HepG2 (cell line): ENCODE results near the gene PIKFYVE. TPM values are rescaled to one million over a fixed set of nuclear protein-coding genes. Genes with fewer than 3 reads are reported as not detected.
A peak's percentile ranks its signal among the peaks of the same experiment; 100 is the strongest.

ENCODE experiments used
- ATF7-NPFF ChIP-seq: sonication (generic); formaldehyde crosslinking; IDR thresholded peaks from 2 replicates; pipeline ENCODE4 v1.8.1; 2023; ENCODE audit warnings: mild to moderate bottlenecking, low read depth, missing genetic modification reagents, moderate library complexity
- CBX1 ChIP-seq: IDR thresholded peaks from one replicate; pipeline ENCODE4 v1.6.1; 2016; ENCODE audit warnings: antibody characterized with exemption, low read depth
- CHD4 ChIP-seq: fragments of 200-600 bp; sonication (generic); IDR thresholded peaks from 2 replicates; pipeline ENCODE4 v1.7.0; 2017; ENCODE audit warnings: mild to moderate bottlenecking, low read length, borderline replicate concordance
- DR1 ChIP-seq: sonication (generic); formaldehyde crosslinking; IDR thresholded peaks from 2 replicates; pipeline ENCODE4 v1.8.0; 2021; ENCODE audit warnings: mild to moderate bottlenecking, missing genetic modification reagents, inconsistent platforms
- FIP1L1 ChIP-seq: fragments of 200-400 bp; formaldehyde crosslinking; IDR thresholded peaks from 2 replicates; pipeline ENCODE4 v1.6.1; 2018; ENCODE audit warnings: low read depth, mild to moderate bottlenecking, low read length, moderate library complexity, borderline replicate concordance; ENCODE audit not compliant: insufficient read depth
- HDAC6 ChIP-seq: fragments of 200-600 bp; sonication (generic); IDR thresholded peaks from 2 replicates; pipeline ENCODE4 v1.7.0; 2017; ENCODE audit warnings: mild to moderate bottlenecking, antibody characterized with exemption, low read length, low read depth
- HES4 ChIP-seq: sonication (generic); formaldehyde crosslinking; IDR thresholded peaks from 2 replicates; pipeline ENCODE4 v1.9.0; 2021; ENCODE audit warnings: mild to moderate bottlenecking, missing genetic modification reagents, borderline replicate concordance
- ISX ChIP-seq: sonication (generic); formaldehyde crosslinking; conservative IDR thresholded peaks from 2 replicates; pipeline ENCODE4 v1.5.0; 2020; ENCODE audit warnings: missing genetic modification reagents
- KDM4B ChIP-seq: sonication (generic); formaldehyde crosslinking; IDR thresholded peaks from 2 replicates; pipeline ENCODE4 v1.4.0; 2020; ENCODE audit warnings: missing genetic modification reagents
- NFIB ChIP-seq: sonication (generic); formaldehyde crosslinking; IDR thresholded peaks from 2 replicates; pipeline ENCODE4 v1.9.0; 2021; ENCODE audit warnings: missing genetic modification reagents, mild to moderate bottlenecking, borderline replicate concordance
- PRMT3 ChIP-seq: sonication (generic); formaldehyde crosslinking; IDR thresholded peaks from 2 replicates; pipeline ENCODE4 v1.8.1; 2022; ENCODE audit warnings: low read depth, mild to moderate bottlenecking, moderate library complexity, missing genetic modification reagents, borderline replicate concordance
- SAFB2 ChIP-seq: sonication (generic); formaldehyde crosslinking; IDR thresholded peaks from 2 replicates; pipeline ENCODE4 v1.5.1; 2020; ENCODE audit warnings: missing genetic modification reagents, low read depth, mild to moderate bottlenecking, borderline replicate concordance
- ZNF205 ChIP-seq: IDR thresholded peaks from 2 replicates; pipeline ENCODE4 v1.6.1; 2018; ENCODE audit warnings: missing biosample characterization, missing genetic modification reagents
- ZNF335 ChIP-seq: sonication (generic); formaldehyde crosslinking; IDR thresholded peaks from 2 replicates; pipeline ENCODE4 v1.4.0; 2020; ENCODE audit warnings: missing genetic modification reagents
- ZNF549 ChIP-seq: sonication (generic); formaldehyde crosslinking; IDR thresholded peaks from 2 replicates; pipeline ENCODE4 v1.5.0; 2020; ENCODE audit warnings: missing genetic modification reagents
- ZNF746 ChIP-seq: sonication (generic); formaldehyde crosslinking; IDR thresholded peaks from 2 replicates; pipeline ENCODE4 v1.8.0; 2022; ENCODE audit warnings: mild to moderate bottlenecking, missing genetic modification reagents
- polyA plus RNA-seq, 8 experiments: library from polyadenylated mRNA; depleted of rRNA in 3 of 8; stranded (reverse) in 7 of 8; unstranded in 1 of 8; fragments of >200 nt; fragmentation: Illumina TruSeq in 4 of 8; extraction: Trizol in 4 of 8; gene quantifications; 2 replicates each; pipeline versions ENCODE4 v1.2.1 to v1.2.3, GENCODE V29; 2011 to 2016; ENCODE audit warnings: low read depth in 4 of 8, missing spikeins in 1 of 8, mixed read lengths in 1 of 8; ENCODE audit not compliant: insufficient read depth in 1 of 8
- total RNA-seq, 5 experiments: library from RNA; depleted of rRNA; stranded (reverse); fragments of >200 nt; fragmentation: Illumina TruSeq; extraction: Trizol; gene quantifications; 2 replicates each; pipeline ENCODE4 v1.2.3, GENCODE V29; 2016; ENCODE audit warnings: low read depth in 1 of 5
- TF ChIP-seq, protein P1 (sequence below): sonication (generic); formaldehyde crosslinking; IDR thresholded peaks from 2 replicates; pipeline ENCODE4 v1.4.0; 2020; ENCODE audit warnings: mild to moderate bottlenecking, low read depth, missing genetic modification reagents
- TF ChIP-seq, protein P2 (sequence below): sonication (generic); formaldehyde crosslinking; IDR thresholded peaks from 2 replicates; pipeline ENCODE4 v1.5.0; 2020; ENCODE audit warnings: missing genetic modification reagents
- TF ChIP-seq, protein P3 (sequence below): sonication (generic); formaldehyde crosslinking; IDR thresholded peaks from 2 replicates; pipeline ENCODE4 v1.5.0; 2020; ENCODE audit warnings: mild to moderate bottlenecking, missing genetic modification reagents
- TF ChIP-seq, protein P4 (sequence below): sonication (generic); formaldehyde crosslinking; IDR thresholded peaks from 2 replicates; pipeline ENCODE4 v1.9.0; 2021; ENCODE audit warnings: mild to moderate bottlenecking, missing genetic modification reagents

PIKFYVE gene
- total and polyA plus RNA-seq, 2 of the 13 experiments (the other 11 are each of a cell fraction or from before 2014, with no cell fraction given), result 20.2 to 21.7 TPM

DNA sequence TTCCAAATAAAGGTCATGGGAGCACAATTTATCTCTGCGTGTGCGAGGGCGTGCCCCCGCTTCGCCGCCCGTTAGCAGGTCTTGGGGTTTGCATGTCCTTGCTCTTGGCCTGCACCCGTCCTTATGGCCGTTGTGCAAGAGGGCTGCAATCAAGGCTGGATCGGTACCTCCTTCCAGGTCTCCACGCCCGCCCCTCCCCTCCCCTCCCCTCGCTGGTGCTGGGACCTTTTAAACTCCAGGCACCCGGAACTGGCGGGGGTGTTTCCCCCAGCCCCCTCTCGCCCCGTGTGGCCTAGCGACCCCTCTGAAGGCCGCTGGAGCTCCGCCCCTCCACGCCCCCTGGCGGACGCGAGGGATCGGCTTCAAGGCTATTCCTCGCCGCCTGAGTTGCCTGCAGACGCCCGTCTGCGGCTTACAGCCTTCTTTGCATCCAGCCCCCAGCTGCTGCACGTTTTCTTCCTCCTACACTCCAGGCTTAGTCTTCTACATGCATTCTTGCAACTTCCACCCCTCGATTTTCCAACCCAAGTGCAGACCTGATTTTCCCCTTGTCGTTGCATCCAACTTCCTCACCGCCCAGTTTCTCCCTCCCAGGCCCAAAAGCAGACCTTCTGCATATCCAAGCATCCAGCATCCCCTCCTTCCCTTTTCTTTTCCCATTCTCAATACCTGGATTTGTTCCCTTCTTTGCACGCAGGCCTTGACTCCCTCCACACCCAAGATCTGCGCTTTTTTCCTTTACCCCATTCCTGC, 11.8 kb upstream of the PIKFYVE start (continued):
- TF ChIP-seq, protein P1, sequence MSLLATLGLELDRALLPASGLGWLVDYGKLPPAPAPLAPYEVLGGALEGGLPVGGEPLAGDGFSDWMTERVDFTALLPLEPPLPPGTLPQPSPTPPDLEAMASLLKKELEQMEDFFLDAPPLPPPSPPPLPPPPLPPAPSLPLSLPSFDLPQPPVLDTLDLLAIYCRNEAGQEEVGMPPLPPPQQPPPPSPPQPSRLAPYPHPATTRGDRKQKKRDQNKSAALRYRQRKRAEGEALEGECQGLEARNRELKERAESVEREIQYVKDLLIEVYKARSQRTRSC (CRISPR knock-in tag), result peak; percentile 45
- TF ChIP-seq, protein P2, sequence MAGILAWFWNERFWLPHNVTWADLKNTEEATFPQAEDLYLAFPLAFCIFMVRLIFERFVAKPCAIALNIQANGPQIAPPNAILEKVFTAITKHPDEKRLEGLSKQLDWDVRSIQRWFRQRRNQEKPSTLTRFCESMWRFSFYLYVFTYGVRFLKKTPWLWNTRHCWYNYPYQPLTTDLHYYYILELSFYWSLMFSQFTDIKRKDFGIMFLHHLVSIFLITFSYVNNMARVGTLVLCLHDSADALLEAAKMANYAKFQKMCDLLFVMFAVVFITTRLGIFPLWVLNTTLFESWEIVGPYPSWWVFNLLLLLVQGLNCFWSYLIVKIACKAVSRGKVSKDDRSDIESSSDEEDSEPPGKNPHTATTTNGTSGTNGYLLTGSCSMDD (CRISPR knock-in tag), result no peak
- peak; percentile 97 for TF ChIP-seq ZNF205 (CRISPR knock-in tag)
- no peak for TF ChIP-seq ZNF549 (CRISPR knock-in tag)
- no peak for TF ChIP-seq HDAC6
- no peak for TF ChIP-seq SAFB2 (CRISPR knock-in tag)
- no peak for TF ChIP-seq FIP1L1
- TF ChIP-seq ZNF746 (CRISPR knock-in tag), result peak; percentile 99
- peak; percentile 66; the same call in 1 of the 2 replicates for TF ChIP-seq ATF7-NPFF (CRISPR knock-in tag)
- TF ChIP-seq DR1 (CRISPR knock-in tag), result peak; percentile 87
- TF ChIP-seq HES4 (CRISPR knock-in tag), result no peak; the same call in none of the 2 replicates
- no peak for TF ChIP-seq NFIB (CRISPR knock-in tag)
- TF ChIP-seq CHD4, result no peak
- TF ChIP-seq, protein P3, sequence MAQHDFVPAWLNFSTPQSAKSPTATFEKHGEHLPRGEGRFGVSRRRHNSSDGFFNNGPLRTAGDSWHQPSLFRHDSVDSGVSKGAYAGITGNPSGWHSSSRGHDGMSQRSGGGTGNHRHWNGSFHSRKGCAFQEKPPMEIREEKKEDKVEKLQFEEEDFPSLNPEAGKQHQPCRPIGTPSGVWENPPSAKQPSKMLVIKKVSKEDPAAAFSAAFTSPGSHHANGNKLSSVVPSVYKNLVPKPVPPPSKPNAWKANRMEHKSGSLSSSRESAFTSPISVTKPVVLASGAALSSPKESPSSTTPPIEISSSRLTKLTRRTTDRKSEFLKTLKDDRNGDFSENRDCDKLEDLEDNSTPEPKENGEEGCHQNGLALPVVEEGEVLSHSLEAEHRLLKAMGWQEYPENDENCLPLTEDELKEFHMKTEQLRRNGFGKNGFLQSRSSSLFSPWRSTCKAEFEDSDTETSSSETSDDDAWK, result no peak
- peak; percentile 87; the same call in 1 of the 2 replicates for TF ChIP-seq KDM4B (CRISPR knock-in tag)
- TF ChIP-seq CBX1, result peak; percentile 86
- TF ChIP-seq, protein P4, sequence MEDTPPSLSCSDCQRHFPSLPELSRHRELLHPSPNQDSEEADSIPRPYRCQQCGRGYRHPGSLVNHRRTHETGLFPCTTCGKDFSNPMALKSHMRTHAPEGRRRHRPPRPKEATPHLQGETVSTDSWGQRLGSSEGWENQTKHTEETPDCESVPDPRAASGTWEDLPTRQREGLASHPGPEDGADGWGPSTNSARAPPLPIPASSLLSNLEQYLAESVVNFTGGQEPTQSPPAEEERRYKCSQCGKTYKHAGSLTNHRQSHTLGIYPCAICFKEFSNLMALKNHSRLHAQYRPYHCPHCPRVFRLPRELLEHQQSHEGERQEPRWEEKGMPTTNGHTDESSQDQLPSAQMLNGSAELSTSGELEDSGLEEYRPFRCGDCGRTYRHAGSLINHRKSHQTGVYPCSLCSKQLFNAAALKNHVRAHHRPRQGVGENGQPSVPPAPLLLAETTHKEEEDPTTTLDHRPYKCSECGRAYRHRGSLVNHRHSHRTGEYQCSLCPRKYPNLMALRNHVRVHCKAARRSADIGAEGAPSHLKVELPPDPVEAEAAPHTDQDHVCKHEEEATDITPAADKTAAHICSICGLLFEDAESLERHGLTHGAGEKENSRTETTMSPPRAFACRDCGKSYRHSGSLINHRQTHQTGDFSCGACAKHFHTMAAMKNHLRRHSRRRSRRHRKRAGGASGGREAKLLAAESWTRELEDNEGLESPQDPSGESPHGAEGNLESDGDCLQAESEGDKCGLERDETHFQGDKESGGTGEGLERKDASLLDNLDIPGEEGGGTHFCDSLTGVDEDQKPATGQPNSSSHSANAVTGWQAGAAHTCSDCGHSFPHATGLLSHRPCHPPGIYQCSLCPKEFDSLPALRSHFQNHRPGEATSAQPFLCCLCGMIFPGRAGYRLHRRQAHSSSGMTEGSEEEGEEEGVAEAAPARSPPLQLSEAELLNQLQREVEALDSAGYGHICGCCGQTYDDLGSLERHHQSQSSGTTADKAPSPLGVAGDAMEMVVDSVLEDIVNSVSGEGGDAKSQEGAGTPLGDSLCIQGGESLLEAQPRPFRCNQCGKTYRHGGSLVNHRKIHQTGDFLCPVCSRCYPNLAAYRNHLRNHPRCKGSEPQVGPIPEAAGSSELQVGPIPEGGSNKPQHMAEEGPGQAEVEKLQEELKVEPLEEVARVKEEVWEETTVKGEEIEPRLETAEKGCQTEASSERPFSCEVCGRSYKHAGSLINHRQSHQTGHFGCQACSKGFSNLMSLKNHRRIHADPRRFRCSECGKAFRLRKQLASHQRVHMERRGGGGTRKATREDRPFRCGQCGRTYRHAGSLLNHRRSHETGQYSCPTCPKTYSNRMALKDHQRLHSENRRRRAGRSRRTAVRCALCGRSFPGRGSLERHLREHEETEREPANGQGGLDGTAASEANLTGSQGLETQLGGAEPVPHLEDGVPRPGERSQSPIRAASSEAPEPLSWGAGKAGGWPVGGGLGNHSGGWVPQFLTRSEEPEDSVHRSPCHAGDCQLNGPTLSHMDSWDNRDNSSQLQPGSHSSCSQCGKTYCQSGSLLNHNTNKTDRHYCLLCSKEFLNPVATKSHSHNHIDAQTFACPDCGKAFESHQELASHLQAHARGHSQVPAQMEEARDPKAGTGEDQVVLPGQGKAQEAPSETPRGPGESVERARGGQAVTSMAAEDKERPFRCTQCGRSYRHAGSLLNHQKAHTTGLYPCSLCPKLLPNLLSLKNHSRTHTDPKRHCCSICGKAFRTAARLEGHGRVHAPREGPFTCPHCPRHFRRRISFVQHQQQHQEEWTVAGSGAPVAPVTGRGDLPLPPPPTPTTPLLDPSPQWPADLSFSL (CRISPR knock-in tag), result 0 out of 2 replicates have a peak, but pooled peaks have one; percentile 20
- TF ChIP-seq ZNF335 (CRISPR knock-in tag), result no peak
- 0 out of 2 replicates have a peak, but pooled peaks have one; percentile 40 for TF ChIP-seq ISX
- TF ChIP-seq PRMT3 (CRISPR knock-in tag), result peak; percentile 73; the same call in 1 of the 2 replicates
